Psoas muscle (tissue), 8 donors: ENCODE data around the gene GKAP1. TPM values are rescaled to one million over a fixed set of nuclear protein-coding genes. Genes with fewer than 3 reads are reported as not detected.
A peak's percentile ranks its signal among the peaks of the same experiment; 100 is the strongest.

ENCODE experiments used
- ATAC-seq, 4 donors: fragments of 200-7000 bp; cut with Tn5 transposase; one replicate each; pipeline ENCODE4 v1.9.1; 2020; ENCODE audit warnings: moderate library complexity in 3 of 4, mild to moderate bottlenecking in 2 of 4
- DNase-seq, 2 donors: peaks; one replicate each; pipeline ENCODE4 v3.0.0-alpha.2; 2020
- H3K27ac ChIP-seq: fragments of 200-600 bp; one replicate; pipeline ENCODE4 v1.8.0; 2022
- H3K27me3 ChIP-seq, 3 donors: fragments of 200-600 bp in 1 of 3; one replicate each; pipeline versions ENCODE4 v1.6.1 to v1.8.0; 2013 to 2022; ENCODE audit warnings: low read length in 2 of 3, mild to moderate bottlenecking in 2 of 3, moderate library complexity in 1 of 3; ENCODE audit not compliant: insufficient read depth in 3 of 3
- H3K36me3 ChIP-seq, 2 donors: fragments of 200-600 bp in 1 of 2; one replicate each; pipeline versions ENCODE4 v1.6.1 to v1.8.0; 2013 to 2022; ENCODE audit warnings: low read depth in 1 of 2, mild to moderate bottlenecking in 1 of 2, moderate library complexity in 1 of 2; ENCODE audit not compliant: insufficient read depth in 1 of 2
- H3K4me1 ChIP-seq: fragments of 200-600 bp; one replicate; pipeline ENCODE4 v1.8.0; 2022
- H3K4me3 ChIP-seq: fragments of 200-600 bp; one replicate; pipeline ENCODE4 v1.8.0; 2022; ENCODE audit warnings: mild to moderate bottlenecking
- H3K9me3 ChIP-seq: fragments of 200-600 bp; one replicate; pipeline ENCODE4 v1.8.0; 2022
- CTCF ChIP-seq: fragments of 200-600 bp; IDR thresholded peaks from one replicate; pipeline ENCODE4 v1.8.0; 2022; ENCODE audit warnings: antibody characterized with exemption
- WGBS, 3 donors: extraction: QIAGEN DNeasy Blood & Tissue Kit; methylation state at CpG; one replicate each; pipeline versions ENCODE4 v1.1.6 to v1.1.7; 2013; 5-methylcytosine and 5-hydroxymethylcytosine counted together
- intact Hi-C, 2 donors: fragments of 100-400 bp; cut with DNase I; formaldehyde crosslinking; loops; one replicate each; pipeline versions ENCODE4 v1.11.0 to v1.14.2; 2022
- polyA plus RNA-seq, 3 donors: library from polyadenylated mRNA; stranded (reverse); fragments of 200-250 nt; gene quantifications; one replicate each; pipeline ENCODE4 v1.2.3, GENCODE V29; 2013
- total RNA-seq, 4 donors: library from RNA; stranded (reverse); fragmentation: NEBNext Ultra II Directional in 2 of 4; extraction: Animal tissue kit (Norgen Biotek cat#: 25700) in 2 of 4; gene quantifications; one replicate each; pipeline versions ENCODE4 v1.2.1 to v1.2.4, GENCODE V29; 2021 to 2023
- donor health status: healthy with polysubstance abuse.
- donor health status: DM: no; HTN: no; CAD: no; lungs with moderate emphysema.
- donor health status: Bipolar disorder and iron deficiency.
- donor health status: healthy.
- donor health status: DM: yes; HTN: yes; CAD: no.
- donor health status: DM: no; HTN: no; CAD: no.
- donor health status: DM: no; HTN: no; CAD: no.
- donor health status: DM: yes; HTN: yes; CAD: no.

Gene GKAP1
- total and polyA plus RNA-seq, 7 donors: 13.4 to 89.1 (median 38.3) TPM

DNA sequence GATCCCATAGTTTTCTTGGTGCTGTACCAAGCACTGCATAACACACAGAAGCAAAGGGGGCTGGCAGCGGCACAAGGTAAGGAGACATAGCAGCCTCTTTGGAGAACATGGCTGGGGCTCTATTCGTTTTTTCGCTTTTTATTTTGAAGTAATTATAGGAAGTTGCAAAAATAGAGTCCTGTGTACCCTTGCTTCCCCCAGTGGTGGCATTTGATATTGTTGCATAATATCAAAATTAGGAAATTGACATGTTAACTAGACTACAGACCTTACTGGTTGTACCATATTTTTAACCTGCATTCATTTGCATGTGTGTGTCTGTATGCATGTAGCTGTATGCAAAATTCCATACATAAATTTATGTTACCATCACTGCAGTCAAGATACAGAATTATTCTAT lies 103.2 kb downstream of the GKAP1 start:
- no peak for ATAC-seq
- intact Hi-C loops: no loop called here
- 70 to 76% (median 71%) methylated on average over 3 of the region's 3 CpGs for WGBS, 3 donors
- Histone ChIP-seq H3K4me1 (peaks cover 6% of the 10 kb centered on the region), H3K27me3 (no peaks in the 10 kb centered on the region), H3K9me3 (peaks cover 3% of the 10 kb centered on the region), H3K36me3 (peaks cover 0 to 5% of the 10 kb centered on the region in 2 donors), H3K27ac (no peak overlapping the region), H3K4me3 (no peak overlapping the region)
- no peak for TF ChIP-seq CTCF
- no peak for DNase-seq

GRCh38 chr9:83708515-83709158 lies 108.9 kb downstream of the GKAP1 start:
- Histone ChIP-seq H3K27me3 (no peaks in the 10 kb centered on the region), H3K9me3 (no peaks in the 10 kb centered on the region), H3K36me3 (peaks cover 0 to 5% of the 10 kb centered on the region in 2 donors), H3K27ac (peak overlapping the region; percentile 100), H3K4me3 (peak overlapping the region; percentile 97), H3K4me1 (peaks cover 20% of the 10 kb centered on the region)
- 14 to 15% (median 14%) methylated on average over 20 of the region's 20 CpGs for WGBS, 3 donors
- DNase-seq (peak; percentile 83 to 91), ATAC-seq (peak; percentile 80 to 84 (median 82))
- intact Hi-C loops: loop anchor here in 1 of 2 donors (5.0 kb wide), 1 partner anchor 86 kb away; the partner anchor contains the start of gene IDNK
- TF ChIP-seq CTCF: peak; percentile 20

DNA sequence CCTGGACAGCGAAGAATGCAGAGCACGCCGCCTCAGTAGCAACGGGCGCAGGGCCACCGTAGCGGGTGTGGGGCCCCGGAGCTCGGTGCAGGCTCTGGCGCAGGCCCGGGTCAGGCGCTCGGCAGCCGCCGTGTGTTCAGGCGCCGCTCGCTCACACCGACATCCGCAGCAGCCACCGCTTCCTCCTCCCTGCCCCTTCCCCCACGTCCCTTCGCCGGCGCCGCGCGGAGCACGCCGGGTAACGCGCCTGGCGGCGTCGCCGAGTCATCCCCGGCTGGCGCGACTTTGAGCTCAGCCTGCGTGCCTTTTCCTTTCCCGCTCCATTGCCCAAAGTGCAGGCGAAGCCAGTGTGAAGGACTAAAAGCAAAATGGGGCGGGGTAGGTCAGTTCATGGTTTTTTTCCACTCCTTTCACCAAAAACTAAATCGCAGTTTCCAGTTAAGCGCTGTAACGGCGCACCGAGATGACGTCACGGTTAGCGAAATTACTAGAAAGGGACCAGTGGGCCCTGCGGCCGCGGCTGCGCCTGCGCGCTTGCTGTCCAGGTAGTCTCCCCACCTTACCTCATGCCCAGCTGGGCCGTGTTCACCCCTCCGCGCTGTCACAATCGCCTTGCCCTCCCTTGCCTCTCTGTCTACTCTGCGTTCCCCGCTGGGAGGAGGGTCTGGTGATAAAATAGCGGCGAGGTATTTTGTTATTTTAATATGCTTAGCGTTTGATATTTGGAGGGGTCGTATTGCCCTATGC lies 109.6 kb downstream of the GKAP1 start, which contains the start of gene UBQLN1:
UBQLN1 (minus strand) TSS at position 191 of the 747 bp plus-strand sequence. CDS start 279 bp downstream, outside the sequence.
- intact Hi-C loops: loop anchor here in 1 of 2 donors (5.0 kb wide), 1 partner anchor 86 kb away; the partner anchor contains the start of gene IDNK
- Histone ChIP-seq H3K27me3 (no peaks in the 10 kb centered on the region), H3K9me3 (no peaks in the 10 kb centered on the region), H3K27ac (peak within 1 kb of the TSS; percentile 100), H3K4me3 (peak within 1 kb of the TSS; percentile 97), H3K4me1 (peaks cover 27% of the 10 kb centered on the region), H3K36me3 (peaks cover 0 to under 1% of the 10 kb centered on the region in 2 donors)
- TF ChIP-seq CTCF: peak; percentile 2
- ATAC-seq (peak; percentile 88 to 89 (median 89)), DNase-seq (peak; percentile 94 to 96)
- 0% methylated on average over 59 to 67 of the region's 67 CpGs for WGBS, 3 donors

GRCh38 chr9:83707518-83707767 lies 110.1 kb downstream of the GKAP1 start:
- Histone ChIP-seq H3K27ac (peak overlapping the region; percentile 100), H3K4me3 (peak overlapping the region; percentile 97), H3K27me3 (no peaks in the 10 kb centered on the region), H3K9me3 (no peaks in the 10 kb centered on the region), H3K4me1 (peaks cover 32% of the 10 kb centered on the region), H3K36me3 (no peaks in the 10 kb centered on the region)
- peak; percentile 81 to 86 (median 85) for ATAC-seq
- peak; percentile 0 for TF ChIP-seq CTCF
- intact Hi-C loops: loop anchor here in 1 of 2 donors (5.0 kb wide), 1 partner anchor 85 kb away; the partner anchor contains the start of gene IDNK
- WGBS, 3 donors: 0% methylated on average over 23 to 26 of the region's 26 CpGs
- DNase-seq: peak; percentile 84 to 93
